ENCODE measurements around the gene CTPS2.
A peak's percentile ranks its signal among the peaks of the same experiment; 100 is the strongest.

Gene CTPS2

GRCh38 chrX:16711893-16712547 is 449 bp downstream of the CTPS2 start:
- no peak for DNase-seq

GRCh38 chrX:16711219-16711811 is 1.2 kb downstream of the CTPS2 start:
- DNase-seq, result no peak

- DNase-seq, result no peak
Measured at GRCh38 chrX:16708016-16708415, 4.5 kb downstream of the CTPS2 start.

- DNase-seq, result no peak
Measured at GRCh38 chrX:16705370-16705769, 7.1 kb downstream of the CTPS2 start.

DNA sequence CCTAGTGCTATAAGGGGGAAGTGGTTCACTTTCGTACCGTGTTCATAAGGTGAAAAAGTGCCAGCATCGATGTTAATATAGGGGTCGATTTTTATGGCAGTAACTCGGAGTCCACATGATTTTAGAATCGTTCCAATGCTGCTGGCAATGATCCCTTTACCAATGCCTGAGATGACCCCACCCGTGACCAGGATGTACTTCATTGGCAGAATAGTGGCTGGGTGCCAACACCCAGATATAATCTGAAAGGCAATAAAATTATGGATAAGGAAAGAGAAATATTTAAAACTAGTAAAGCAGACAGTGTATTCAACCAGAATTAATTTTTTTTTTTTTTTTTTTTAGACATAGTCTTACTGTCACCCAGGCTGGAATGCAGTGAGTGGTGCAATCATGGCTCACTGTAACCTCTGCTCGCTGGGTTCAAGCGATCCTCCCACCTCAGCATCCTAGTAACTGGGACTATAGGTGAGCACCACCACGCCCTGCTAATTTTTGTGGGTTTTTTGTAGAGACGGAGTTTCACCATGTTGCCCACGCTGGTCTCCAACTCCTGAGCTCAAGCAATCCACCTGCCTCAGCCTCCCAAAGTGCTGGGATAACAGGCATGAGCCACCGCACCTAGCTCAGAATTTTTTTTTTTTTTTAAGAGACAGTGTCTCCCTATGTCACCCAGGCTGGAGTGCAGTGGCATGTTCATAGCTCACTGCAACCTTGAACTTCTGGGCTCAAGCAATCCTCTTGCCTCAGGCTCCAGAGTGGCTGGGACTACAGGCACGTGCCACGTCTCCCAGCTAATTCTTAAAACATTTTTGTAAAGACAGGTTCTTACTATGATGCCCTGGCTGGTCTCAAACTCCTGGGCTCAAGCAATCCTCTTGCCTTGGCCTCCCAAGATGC is 9.5 kb downstream of the CTPS2 start:
- no peak for DNase-seq

- DNase-seq, result no peak
Measured at GRCh38 chrX:16700734-16701133, 11.7 kb downstream of the CTPS2 start.

DNA sequence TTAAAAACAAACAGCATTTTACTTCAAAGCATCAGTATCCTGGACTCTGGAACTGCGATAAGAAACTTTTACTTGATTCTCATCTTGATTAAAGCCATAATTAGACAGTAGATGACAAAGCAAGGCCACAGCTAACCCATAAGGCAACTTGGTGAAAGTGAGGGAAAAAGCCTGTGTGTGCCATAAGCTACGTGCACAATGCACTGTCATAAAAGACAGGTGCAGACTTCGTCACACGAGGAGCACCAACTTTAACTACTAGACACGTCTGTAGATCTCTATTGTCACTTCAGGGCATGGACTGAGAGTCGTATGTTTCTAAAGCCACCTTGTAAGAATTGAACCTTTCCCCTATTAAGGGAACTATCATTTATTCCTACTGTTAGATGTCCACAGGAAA is 13.1 kb downstream of the CTPS2 start:
- no peak for DNase-seq

GRCh38 chrX:16696956-16697355 is 15.5 kb downstream of the CTPS2 start:
- no peak for DNase-seq

GRCh38 chrX:16695079-16695676 is 17.3 kb downstream of the CTPS2 start:
- DNase-seq, result peak; percentile 57 to 70

DNA sequence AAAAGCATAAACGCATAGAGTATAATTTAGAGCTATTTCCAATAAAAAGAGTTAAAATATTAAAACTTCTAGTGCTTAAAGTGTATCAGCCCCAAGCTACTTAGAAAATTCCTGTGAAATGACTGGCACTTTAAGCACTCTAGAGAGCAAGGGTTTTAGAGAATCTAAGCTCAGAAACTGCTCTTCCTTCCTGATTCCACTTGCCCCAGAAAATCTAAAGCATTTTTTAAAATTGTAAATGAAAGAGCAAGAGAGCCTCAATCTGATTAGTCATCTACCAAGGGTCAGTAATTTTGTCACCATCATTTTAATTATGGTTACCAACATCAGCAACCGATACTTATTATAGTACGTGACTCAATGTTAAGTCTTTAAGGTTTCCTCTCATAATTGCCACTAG is 25.0 kb downstream of the CTPS2 start:
- no peak for DNase-seq

DNA sequence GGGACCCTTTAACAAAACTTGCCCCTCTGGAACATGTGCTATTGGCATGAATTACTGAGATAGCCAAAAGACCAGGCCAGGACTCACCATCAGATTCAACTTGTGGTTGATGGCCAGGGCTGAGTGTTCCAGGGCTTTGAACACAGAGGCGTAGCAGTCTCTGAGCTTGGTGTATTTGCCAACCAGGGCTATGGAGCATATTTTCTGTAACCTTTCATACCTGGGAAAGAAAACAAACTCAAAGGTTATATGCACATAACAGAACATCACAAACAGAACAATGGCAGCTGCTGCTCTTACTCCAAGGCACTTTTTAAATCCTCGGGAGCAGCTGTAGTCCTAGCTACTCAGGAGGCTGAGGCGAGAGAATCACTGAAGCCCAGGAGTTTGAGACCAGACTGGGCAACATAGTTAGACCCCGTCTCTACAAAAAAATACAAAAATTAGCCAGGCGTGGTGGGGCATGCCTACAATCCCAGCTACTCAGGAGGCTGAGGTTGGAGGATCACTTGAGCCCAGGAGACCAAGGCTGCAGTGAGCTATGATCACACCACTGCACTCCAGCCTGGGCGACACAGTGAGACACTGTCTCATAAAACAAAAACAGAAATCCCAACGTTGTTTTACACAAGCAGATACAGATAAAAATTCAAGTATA is 29.3 kb downstream of the CTPS2 start:
- no peak for DNase-seq

GRCh38 chrX:16678689-16679088 is 33.8 kb downstream of the CTPS2 start:
- DNase-seq, result no peak

DNA sequence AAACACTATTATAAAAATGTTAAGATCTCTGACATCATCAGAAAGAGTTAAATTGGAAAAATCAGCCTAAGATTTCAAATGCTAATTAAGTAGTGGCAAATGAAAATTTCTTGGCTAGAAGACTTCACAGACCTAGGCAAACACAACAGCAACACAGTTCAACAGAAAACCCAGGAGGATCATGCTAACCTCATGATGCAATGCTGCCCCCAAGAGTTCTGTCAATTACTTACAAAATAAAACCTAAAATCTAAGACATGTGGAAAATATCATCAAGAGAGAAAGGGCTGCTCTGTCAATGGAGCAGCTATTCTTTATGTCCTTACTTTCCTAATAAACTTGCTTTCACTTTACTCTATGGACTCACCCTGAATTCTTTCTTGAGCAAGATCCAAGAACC is 41.5 kb downstream of the CTPS2 start:
- DNase-seq, result peak in 1 of 2 donors; percentile 3

- DNase-seq, result no peak
Measured at GRCh38 chrX:16666541-16666940, 45.9 kb downstream of the CTPS2 start.

GRCh38 chrX:16665089-16665488 is 47.4 kb downstream of the CTPS2 start:
- no peak for DNase-seq

DNA sequence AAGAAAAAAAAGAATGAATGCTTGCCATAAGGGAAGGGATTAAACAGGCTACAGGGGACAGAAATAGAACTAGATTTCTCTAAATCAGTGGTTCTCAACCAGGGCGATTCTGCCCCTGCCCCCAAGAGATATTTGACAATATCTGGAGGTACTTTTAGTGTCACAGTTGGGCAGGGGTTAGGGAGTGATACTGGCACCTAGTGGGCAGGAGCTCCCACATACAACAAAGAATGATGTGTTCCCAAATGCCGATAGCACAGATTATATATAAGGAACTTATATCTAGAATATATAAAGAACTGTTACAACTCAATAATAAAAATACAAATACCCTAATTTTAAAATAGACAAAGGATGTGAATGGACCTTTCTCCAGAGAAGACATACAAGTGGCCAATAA is 47.8 kb downstream of the CTPS2 start:
- no peak for DNase-seq

- DNase-seq, result no peak
Measured at GRCh38 chrX:16664074-16664473, 48.4 kb downstream of the CTPS2 start.

DNA sequence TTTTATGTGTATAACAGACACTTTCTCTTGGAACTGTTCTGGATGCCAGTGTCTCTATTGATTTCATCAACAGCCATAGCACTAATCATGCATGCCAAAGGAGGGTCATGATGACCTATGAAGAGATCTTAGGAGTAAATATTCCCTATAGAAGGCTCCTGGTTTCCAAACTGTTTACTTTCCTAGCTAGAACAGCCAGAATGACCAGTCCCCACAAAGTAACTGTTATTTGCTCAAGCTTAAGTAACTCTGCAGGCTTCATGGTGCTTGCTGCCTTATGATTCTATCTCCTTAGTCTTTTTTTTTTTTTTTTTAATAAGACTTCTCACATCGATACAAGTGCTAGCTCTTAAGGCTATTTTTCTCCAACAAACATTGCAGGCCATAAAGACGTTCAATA is 50.1 kb downstream of the CTPS2 start:
- DNase-seq, result no peak

GRCh38 chrX:16661495-16661894 is 51.0 kb downstream of the CTPS2 start:
- no peak for DNase-seq

DNA sequence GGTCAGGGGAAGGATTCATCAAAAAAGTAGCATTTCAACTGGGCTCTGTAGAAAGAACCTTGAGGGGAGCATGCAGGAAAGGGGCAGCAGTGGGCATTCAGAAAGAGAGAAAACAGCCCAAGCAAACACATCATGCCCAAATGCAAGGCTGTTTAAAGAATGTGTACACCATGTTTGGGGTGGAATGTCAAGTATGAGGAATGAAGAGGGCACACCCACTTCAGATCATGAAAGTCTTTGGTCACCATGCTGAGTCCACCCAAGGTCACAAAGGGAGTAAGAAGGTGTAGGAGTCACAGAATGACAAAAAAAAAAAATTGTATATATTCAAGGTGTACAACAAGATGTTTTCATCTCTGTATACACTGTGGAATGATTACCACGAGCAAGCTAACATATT is 53.1 kb downstream of the CTPS2 start:
- DNase-seq, result no peak

DNA sequence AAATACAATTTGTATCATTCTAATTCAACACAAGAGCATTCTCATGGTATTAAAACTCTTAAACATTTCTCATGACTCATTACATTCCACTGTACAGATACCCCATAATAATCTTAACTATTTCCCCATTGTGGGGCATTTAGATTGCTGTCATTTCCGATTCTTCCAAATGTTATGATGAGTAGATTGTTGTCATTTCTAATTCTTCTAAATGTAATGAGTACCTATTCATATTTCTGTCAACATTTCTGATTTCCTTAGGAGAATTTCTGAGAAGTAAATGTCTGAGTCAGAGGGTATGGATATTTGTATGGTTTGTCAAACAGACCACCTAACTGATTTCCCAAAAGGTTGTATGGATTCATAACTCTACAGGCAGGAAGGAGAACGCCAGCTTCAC is 54.2 kb downstream of the CTPS2 start:
- DNase-seq, result no peak

DNA sequence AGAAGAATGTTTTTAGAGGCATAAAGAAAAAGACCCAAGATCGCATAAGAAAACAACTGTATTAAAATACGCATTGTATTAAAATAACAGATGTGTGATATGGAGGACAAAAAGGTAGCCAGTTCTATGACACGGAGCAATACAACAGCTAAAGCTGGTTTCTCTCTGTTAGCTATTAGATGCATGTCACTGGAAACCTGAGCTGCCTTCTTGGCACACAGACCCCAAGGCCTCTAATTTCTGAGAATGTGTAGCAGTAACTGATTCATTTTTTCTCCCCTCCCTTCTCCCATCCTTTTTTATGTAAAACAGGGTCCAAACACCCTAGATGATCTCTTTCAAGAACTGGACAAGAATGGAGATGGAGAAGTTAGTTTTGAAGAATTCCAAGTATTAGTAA is 58.4 kb downstream of the CTPS2 start:
- DNase-seq, result no peak

DNA sequence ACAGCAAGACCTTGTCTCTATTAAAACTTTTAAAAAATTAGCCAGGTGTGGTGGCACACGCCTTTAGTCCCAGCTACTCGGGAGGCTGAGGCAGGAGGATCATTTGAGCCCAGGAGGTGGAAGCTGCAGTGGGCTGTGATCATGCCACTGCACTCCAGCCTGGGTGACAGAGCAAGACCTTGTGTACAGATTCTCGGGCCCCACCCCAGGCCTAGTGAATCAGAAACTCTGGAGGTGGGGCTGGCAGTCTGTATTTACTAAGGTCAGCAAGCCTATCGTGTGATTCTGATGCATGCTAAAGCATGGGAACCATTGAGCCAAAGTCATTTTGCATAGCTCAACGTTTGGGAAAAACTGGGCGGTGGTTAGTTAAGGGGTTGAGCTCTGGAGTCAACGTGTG is 59.0 kb downstream of the CTPS2 start:
- no peak for DNase-seq
